NB4 (cell line): ENCODE results near the gene RNF141.

Experiments used
- DNase-seq: peaks from one replicate; pipeline ENCODE4 v3.0.0; 2010; ENCODE audit warnings: low read depth
- H3K4me3 ChIP-seq: one replicate; pipeline ENCODE4 v1.5.1; 2011; ENCODE audit warnings: mild to moderate bottlenecking, low read depth, low read length, moderate library complexity
- CTCF ChIP-seq: IDR thresholded peaks from one replicate; pipeline ENCODE4 v1.5.1; 2012; ENCODE audit warnings: low read depth, low read length
- MAX ChIP-seq: IDR thresholded peaks from 2 replicates; pipeline ENCODE4 v1.6.1; 2011; ENCODE audit warnings: low read depth, low read length
- MYC ChIP-seq: IDR thresholded peaks from 2 replicates; pipeline ENCODE4 v1.6.1; 2011; ENCODE audit warnings: low read depth, low read length
- POLR2A ChIP-seq: IDR thresholded peaks from 2 replicates; pipeline ENCODE4 v1.6.1; 2011; ENCODE audit warnings: mild to moderate bottlenecking; ENCODE audit not compliant: insufficient read length; ENCODE audit errors: extremely low read depth

Gene RNF141

GRCh38 chr11:10476927-10477689 is 63.9 kb downstream of the RNF141 start:
- H3K4me3 ChIP-seq, result no peak overlapping the region
- no peak for DNase-seq
- TF ChIP-seq POLR2A (no peak), MAX (no peak), CTCF (no peak), MYC (no peak)

GRCh38 chr11:10476342-10476741 is 64.6 kb downstream of the RNF141 start:
- TF ChIP-seq MAX, result no peak
- TF ChIP-seq CTCF, result no peak
- no peak for TF ChIP-seq MYC
- TF ChIP-seq POLR2A, result no peak
- DNase-seq, result no peak
- no peak overlapping the region for H3K4me3 ChIP-seq

GRCh38 chr11:10474551-10474950 is 66.4 kb downstream of the RNF141 start:
- H3K4me3 ChIP-seq, result no peak overlapping the region
- TF ChIP-seq CTCF, result no peak
- TF ChIP-seq MYC, result no peak
- TF ChIP-seq MAX, result no peak
- DNase-seq, result no peak

GRCh38 chr11:10473371-10473770 is 67.6 kb downstream of the RNF141 start:
- no peak for DNase-seq
- TF ChIP-seq MAX (no peak), POLR2A (no peak), MYC (no peak), CTCF (no peak)
- no peak overlapping the region for H3K4me3 ChIP-seq

GRCh38 chr11:10462746-10463300 is 78.2 kb downstream of the RNF141 start:
- H3K4me3 ChIP-seq, result no peak overlapping the region
- DNase-seq, result no peak
- TF ChIP-seq POLR2A, result no peak
- TF ChIP-seq MAX, result no peak
- no peak for TF ChIP-seq MYC
- TF ChIP-seq CTCF, result no peak
